Glomerular endothelial cell (primary cell): Measurements from ENCODE around the gene ZNF582. TPM values are rescaled to one million over a fixed set of nuclear protein-coding genes. Genes with fewer than 3 reads are reported as not detected.

ENCODE experiments used
- DNase-seq: peaks from one replicate; pipeline ENCODE4 v3.0.0-alpha.2; 2011; ENCODE audit warnings: low read depth, low spot score; ENCODE audit errors: extremely low read depth
- total RNA-seq: library from RNA; depleted of rRNA; stranded (reverse); fragments of >200 nt; gene quantifications from 2 replicates; pipeline ENCODE4 v1.2.3, GENCODE V29; 2015

Gene ZNF582
- 1.2 and 4.0 TPM in 2 replicates for total RNA-seq

GRCh38 chr19:56393119-56394012, at the start of gene ZNF582:
TSS of gene ZNF582 (minus strand) at chr19:56393534. CDS start at chr19:56391752, 1,782 bp downstream.
- peak; percentile 66 for DNase-seq

- DNase-seq, result no peak
Observed at GRCh38 chr19:56441206-56441792, 48.0 kb upstream of the ZNF582 start.

- no peak for DNase-seq
Observed at GRCh38 chr19:56423985-56424353, 30.6 kb upstream of the ZNF582 start.

DNA sequence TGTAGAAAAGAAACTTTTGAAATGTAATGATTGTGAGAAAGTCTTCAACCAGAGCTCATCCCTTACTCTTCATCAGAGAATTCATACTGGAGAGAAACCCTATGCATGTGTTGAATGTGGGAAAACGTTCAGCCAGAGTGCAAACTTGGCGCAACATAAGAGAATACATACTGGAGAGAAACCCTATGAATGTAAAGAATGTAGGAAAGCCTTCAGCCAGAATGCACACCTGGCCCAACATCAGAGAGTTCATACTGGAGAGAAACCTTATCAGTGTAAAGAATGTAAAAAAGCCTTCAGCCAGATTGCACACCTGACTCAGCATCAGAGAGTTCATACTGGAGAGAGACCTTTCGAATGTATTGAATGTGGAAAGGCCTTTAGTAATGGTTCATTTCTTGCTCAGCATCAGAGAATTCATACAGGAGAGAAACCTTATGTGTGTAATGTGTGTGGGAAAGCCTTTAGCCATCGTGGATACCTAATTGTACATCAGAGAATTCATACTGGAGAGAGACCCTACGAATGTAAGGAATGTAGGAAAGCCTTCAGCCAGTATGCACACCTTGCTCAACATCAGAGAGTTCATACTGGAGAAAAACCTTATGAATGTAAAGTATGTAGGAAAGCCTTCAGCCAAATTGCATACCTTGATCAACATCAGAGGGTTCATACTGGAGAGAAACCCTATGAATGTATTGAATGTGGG, 30.1 kb upstream of the ZNF582 start:
- no peak for DNase-seq

- DNase-seq, result no peak
Observed at GRCh38 chr19:56405062-56405461, 11.7 kb upstream of the ZNF582 start.

DNA sequence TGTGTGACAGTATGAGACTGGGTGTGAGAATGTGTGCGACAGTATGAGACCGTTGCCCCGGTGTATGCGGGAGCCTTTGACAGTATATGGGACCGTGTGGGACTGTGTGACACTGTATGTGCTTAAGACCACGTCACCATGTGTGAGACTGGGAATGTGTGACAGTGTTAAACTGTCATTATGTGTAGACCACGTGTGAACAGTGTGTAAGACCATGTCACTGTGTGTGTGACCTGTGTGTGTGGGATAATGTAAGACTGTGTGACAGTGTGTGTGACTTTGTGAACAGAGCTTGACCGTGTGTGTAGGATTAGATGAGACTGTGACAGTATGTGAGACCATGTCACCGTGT, 11.3 kb upstream of the ZNF582 start:
- DNase-seq, result no peak

DNA sequence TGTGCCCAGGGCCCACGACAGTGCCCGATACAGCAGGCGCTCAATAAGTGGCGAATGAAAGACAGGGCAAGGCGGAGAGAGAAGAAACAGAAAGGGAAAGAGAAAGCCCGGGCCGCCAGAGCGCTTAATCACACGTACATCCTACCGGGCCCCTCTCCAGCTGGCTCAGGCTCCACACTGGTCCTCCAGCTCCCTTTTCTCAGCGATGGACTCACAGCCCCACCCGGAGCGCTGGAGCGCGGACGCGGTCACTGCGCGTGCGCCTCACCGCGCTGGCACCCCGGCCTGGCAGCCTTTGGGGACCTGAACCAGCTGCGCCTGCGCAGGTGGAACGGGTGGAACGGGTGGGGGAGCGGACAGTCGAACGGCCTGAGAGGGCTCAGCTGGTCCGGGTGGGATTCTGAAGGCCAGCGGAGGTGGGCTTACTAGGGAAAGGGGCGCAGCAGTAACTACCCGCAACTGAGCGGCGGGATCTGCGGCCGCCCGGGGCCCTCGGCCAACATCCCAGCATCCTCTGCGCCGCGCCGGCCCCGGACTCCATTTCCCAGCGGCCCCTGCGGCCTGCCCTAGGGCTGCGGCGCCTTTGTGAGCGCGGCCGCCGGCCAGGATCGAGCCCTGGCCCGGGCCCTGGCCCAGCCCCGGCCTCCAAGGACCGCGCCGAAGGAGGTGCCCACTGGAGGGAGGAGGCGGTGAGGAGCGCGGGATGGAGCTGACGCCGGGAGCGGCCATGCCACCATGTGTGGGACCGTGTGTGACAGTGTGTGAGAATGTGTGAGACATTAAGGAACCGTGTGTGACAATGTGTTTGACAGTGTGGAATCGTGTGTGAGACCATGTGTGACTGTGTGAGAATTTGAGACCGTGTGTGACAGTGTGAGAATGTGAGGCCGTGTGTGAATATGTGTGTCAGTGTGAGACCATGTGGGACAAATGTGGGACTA, 10.7 kb upstream of the ZNF582 start, which contains the start of gene ZNF583:
TSS of gene ZNF583 (plus strand) at position 569 of the 941 bp plus-strand sequence. CDS start 2,783 bp downstream, outside the sequence.
- peak; percentile 57 for DNase-seq

DNA sequence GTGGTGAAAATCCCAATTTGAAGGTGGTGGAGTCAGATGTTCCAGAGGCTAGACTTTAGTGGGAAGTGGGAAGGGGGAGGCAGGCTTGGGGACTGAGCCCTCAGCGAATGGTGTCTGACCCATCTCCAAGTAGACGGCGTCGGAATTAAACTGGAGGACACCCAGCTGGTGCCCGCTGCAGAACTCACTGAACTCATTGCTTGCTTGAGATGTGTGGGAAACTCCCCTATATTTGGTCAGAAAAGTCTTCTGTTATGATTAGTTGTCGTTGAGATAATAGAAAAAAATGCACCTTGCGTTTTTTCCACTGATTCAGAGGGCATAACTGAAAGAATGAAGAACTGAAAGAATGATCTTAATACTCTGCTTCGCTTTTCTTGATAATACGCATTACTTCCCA, 9.9 kb upstream of the ZNF582 start:
- no peak for DNase-seq

GRCh38 chr19:56400485-56400884, 7.2 kb upstream of the ZNF582 start:
- DNase-seq, result no peak

DNA sequence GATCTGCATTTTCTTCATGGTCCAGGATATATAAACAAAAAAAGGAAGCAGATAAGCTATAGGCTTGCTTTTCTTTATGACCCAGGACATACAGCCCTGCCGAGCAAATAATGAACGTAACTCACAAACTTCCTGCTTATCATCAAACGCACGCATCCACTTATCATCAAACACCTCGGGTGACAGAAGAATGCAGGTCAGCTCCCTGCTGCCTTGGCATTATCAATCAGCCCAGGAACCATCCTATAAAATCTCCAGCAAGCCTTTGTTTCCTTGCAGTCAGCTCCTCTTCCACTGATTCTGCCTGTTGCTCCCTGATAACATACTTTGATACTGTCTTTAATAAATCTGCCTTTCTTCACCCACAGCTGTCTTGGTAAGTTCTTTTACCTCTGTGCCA, 5.5 kb upstream of the ZNF582 start:
- no peak for DNase-seq

GRCh38 chr19:56383826-56384605, 9.3 kb downstream of the ZNF582 start:
- no peak for DNase-seq

- DNase-seq, result no peak
Observed at GRCh38 chr19:56377105-56377924, 16.0 kb downstream of the ZNF582 start.

DNA sequence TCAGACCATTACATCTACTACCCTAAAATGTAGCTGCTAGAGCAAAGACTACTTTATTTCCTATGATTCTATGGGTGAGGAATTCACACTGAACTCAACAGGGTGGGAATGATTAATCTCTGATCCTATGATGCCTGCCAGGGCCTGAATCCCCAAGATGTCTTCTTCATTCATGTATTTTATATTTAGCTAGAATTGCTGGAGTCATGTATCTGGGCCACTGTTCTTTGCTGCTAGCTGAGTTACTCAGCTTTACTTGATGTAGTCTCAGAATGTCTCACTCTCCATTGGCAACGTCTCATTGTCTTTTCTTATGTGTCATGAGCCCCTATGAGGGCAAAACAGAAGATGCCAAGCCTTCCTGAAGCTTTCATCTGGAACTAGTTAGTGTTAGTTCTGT, 21.1 kb downstream of the ZNF582 start:
- DNase-seq, result no peak

DNA sequence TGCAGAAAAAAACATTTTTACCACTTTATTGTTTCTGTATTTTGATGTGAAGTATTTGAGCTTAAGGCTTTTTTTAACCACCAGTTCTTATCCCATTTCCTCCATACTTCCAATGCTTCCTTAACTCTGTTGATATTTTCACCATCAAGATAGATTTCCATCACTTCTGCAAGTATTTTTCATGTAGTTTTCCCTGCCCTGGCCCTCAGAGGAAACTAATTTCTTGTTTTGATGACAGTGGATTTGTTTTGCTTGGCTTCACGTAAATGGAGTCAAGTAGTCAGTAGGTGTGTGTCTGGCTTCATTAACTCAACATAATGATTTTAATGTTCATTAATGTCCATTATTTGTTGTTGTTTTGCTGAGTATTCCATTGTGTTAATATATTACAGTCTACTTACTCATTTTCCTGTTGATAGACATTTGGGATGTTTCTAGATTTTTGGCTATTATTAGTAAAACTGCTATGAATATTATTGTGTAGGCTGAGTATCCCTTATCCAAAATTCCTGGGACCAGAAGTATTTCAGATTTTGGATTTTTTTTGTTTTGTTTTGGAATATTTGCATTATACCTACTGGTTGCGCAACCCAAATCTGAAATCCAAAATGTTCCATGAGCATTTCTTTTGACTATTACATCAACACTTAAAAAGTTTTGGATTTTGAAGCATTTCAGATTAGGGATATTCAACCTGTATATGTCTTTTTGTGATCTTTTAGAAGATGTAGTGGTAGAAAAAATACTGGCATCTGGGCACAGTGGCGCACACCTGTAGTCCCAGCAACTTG, 23.3 kb downstream of the ZNF582 start:
- no peak for DNase-seq

- peak; percentile 78 for DNase-seq
Observed at GRCh38 chr19:56367829-56368711, 25.3 kb downstream of the ZNF582 start.

DNA sequence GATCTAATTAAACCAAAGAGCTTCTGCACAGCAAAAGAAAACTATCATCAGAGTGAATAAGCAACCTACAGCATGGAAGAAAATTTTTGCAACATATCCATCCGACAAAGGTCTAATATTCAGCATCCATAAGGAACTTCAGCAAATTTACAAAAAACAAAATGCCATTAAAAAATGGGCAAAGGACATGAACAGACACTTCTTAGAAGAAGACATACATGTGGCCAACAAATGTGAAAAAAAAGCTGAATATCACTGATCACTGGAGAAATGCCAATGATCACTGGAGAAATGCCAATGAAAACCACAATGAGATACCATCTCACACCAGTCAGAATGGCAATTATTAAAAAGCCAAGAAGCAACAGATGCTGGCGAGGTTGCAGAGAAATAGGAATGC, 32.5 kb downstream of the ZNF582 start:
- no peak for DNase-seq

DNA sequence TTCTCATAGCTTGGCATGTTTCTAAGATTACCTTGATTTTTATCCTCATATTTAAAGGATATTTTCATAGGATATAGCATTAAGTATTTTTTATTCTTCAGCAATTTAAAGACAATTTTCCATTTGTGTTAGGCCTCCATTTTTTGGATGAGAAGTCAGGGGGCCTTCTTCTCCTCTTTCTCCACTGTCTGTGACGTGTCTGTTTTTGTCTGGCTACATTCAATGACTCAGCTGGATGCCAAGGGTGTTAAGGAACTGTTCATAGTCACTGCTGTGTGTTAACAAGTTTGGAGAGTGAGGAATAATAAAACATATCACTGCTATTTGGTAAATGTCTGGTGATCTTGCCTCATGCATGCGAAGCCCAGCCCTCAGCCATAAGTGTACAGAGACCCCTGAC, 36.4 kb downstream of the ZNF582 start:
- DNase-seq, result no peak
